IMR-90 (cell line): Measurements from ENCODE around the gene FRMD1. TPM values are rescaled to one million over a fixed set of nuclear protein-coding genes. Genes with fewer than 3 reads are reported as not detected.

Experiments used
- ATAC-seq: fragments of 200-7000 bp; cut with Tn5 transposase; 2 replicates; pipeline ENCODE4 v1.9.1; 2020; ENCODE audit warnings: low read depth, mild to moderate bottlenecking, moderate library complexity
- BruUV-seq: library from RNA; stranded (reverse); fragments of 400-500 nt; replicated peaks from 2 replicates; lab custom pipeline; 2021; lab: Mats Ljungman, UMichigan
- CTCF ChIA-PET: fragments of 300-600 bp; formaldehyde crosslinking; extraction: SDS; loops from one replicate; lab custom pipeline; 2021; ENCODE audit warnings: antibody characterized with exemption; lab: Yijun Ruan, JAX
- POLR2A ChIA-PET: fragments of 300-600 bp; sonication (Branson Sonifier 250); formaldehyde crosslinking; loops from one replicate; lab custom pipeline; 2022; ENCODE audit warnings: antibody characterized with exemption; ENCODE audit not compliant: unreplicated experiment; lab: Charles Lee
- DNase-seq: peaks from one replicate; pipeline ENCODE4 v3.0.0; 2013
- H2AFZ ChIP-seq: replicated peaks from 2 replicates; pipeline ENCODE3; 2013; ENCODE audit warnings: low read length, mild to moderate bottlenecking; ENCODE audit not compliant: poor library complexity
- H2AK5ac ChIP-seq: 2 replicates; pipeline ENCODE4 v1.6.1; 2013; ENCODE audit warnings: low read depth, low read length, inconsistent platforms
- H2AK9ac ChIP-seq: replicated peaks from 2 replicates; pipeline ENCODE3; 2013; ENCODE audit warnings: mild to moderate bottlenecking, low read depth, low read length, moderate library complexity; ENCODE audit not compliant: poor library complexity
- H2BK120ac ChIP-seq: 2 replicates; pipeline ENCODE4 v1.6.1; 2013; ENCODE audit warnings: low read depth, low read length, inconsistent platforms
- H2BK15ac ChIP-seq: 3 replicates; pipeline ENCODE4 v1.6.1; 2013; ENCODE audit warnings: low read depth, low read length, inconsistent platforms
- H2BK20ac ChIP-seq: 2 replicates; pipeline ENCODE4 v1.6.1; 2013; ENCODE audit warnings: low read depth, mild to moderate bottlenecking, inconsistent platforms, low read length, moderate library complexity
- H2BK5ac ChIP-seq: 2 replicates; pipeline ENCODE4 v1.6.1; 2013; ENCODE audit warnings: mild to moderate bottlenecking, low read depth, low read length, inconsistent platforms; ENCODE audit not compliant: poor library complexity, severe bottlenecking
- H3K14ac ChIP-seq: replicated peaks from 2 replicates; pipeline ENCODE4 v1.6.1; 2013; ENCODE audit warnings: low read depth, low read length, inconsistent platforms
- H3K18ac ChIP-seq: 2 replicates; pipeline ENCODE4 v1.6.1; 2013; ENCODE audit warnings: low read depth, low read length, control low read depth
- H3K23ac ChIP-seq: 2 replicates; pipeline ENCODE4 v1.6.1; 2013; ENCODE audit warnings: low read depth, low read length, inconsistent platforms
- H3K27ac ChIP-seq: 2 replicates; pipeline ENCODE4 v1.5.1; 2013; ENCODE audit warnings: mild to moderate bottlenecking, control low read depth, low read length; ENCODE audit not compliant: insufficient read depth
- H3K27me3 ChIP-seq: 2 replicates; pipeline ENCODE4 v1.6.1; 2013; ENCODE audit warnings: low read length; ENCODE audit not compliant: control insufficient read depth, insufficient read depth
- H3K36me3 ChIP-seq: 2 replicates; pipeline ENCODE4 v1.6.1; 2013; ENCODE audit warnings: low read length, mixed read lengths; ENCODE audit not compliant: control insufficient read depth, insufficient read depth
- H3K4ac ChIP-seq: 2 replicates; pipeline ENCODE4 v1.6.1; 2013; ENCODE audit warnings: low read depth, low read length, inconsistent platforms
- H3K4me1 ChIP-seq: 2 replicates; pipeline ENCODE4 v1.6.1; 2013; ENCODE audit warnings: low read length, mixed read lengths; ENCODE audit not compliant: control insufficient read depth, insufficient read depth
- H3K4me2 ChIP-seq: 2 replicates; pipeline ENCODE4 v1.6.1; 2013; ENCODE audit warnings: low read depth, mild to moderate bottlenecking, control low read depth, low read length, moderate library complexity
- H3K4me3 ChIP-seq: 2 replicates; pipeline ENCODE4 v1.5.1; 2013; ENCODE audit warnings: low read depth, mild to moderate bottlenecking, control low read depth, low read length, moderate library complexity; ENCODE audit not compliant: insufficient read depth
- H3K56ac ChIP-seq: 2 replicates; pipeline ENCODE4 v1.6.1; 2013; ENCODE audit warnings: low read length, inconsistent platforms; ENCODE audit not compliant: insufficient read depth; ENCODE audit errors: extremely low read depth
- H3K79me1 ChIP-seq, 2 experiments: 2 replicates each; pipeline ENCODE4 v1.6.1; 2013; ENCODE audit warnings: low read length in 2 of 2, inconsistent platforms in 1 of 2, low read depth in 1 of 2
- H3K9ac ChIP-seq: 2 replicates; pipeline ENCODE4 v1.6.1; 2013; ENCODE audit warnings: low read depth, low read length, control low read depth
- H3K9me1 ChIP-seq: 2 replicates; pipeline ENCODE4 v1.6.1; 2013; ENCODE audit warnings: low read length, inconsistent platforms; ENCODE audit not compliant: insufficient read depth
- H3K9me3 ChIP-seq: 2 replicates; pipeline ENCODE4 v1.6.1; 2013; ENCODE audit warnings: low read length; ENCODE audit not compliant: control insufficient read depth, insufficient read depth
- H4K20me1 ChIP-seq: 2 replicates; pipeline ENCODE4 v1.6.1; 2013; ENCODE audit warnings: low read length, inconsistent platforms; ENCODE audit not compliant: insufficient read depth
- H4K5ac ChIP-seq: 2 replicates; pipeline ENCODE4 v1.6.1; 2013; ENCODE audit warnings: mild to moderate bottlenecking, low read depth, low read length, control low read depth
- H4K8ac ChIP-seq, 2 experiments: 2 replicates each; pipeline ENCODE4 v1.6.1; 2013; ENCODE audit warnings: low read depth in 2 of 2, low read length in 2 of 2, control low read depth in 1 of 2, inconsistent platforms in 1 of 2
- H4K91ac ChIP-seq: 2 replicates; pipeline ENCODE4 v1.6.1; 2013; ENCODE audit warnings: low read depth, low read length, inconsistent platforms; ENCODE audit not compliant: insufficient read depth
- CHD1 ChIP-seq: IDR thresholded peaks from 2 replicates; pipeline ENCODE4 v1.6.1; 2012; ENCODE audit warnings: low read depth, low read length, improper control_type of control experiment
- CTCF ChIP-seq: conservative IDR thresholded peaks from 2 replicates; pipeline ENCODE4 v1.5.1; 2012; ENCODE audit warnings: mild to moderate bottlenecking, low read depth, low read length, improper control_type of control experiment
- ELK1 ChIP-seq: fragments of 150-350 bp; IDR thresholded peaks from 2 replicates; pipeline ENCODE4 v1.6.1; 2016; ENCODE audit warnings: low read depth, mild to moderate bottlenecking, low read length, moderate library complexity, borderline replicate concordance
- FOS ChIP-seq: fragments of 150-350 bp; IDR thresholded peaks from 2 replicates; pipeline ENCODE4 v1.6.1; 2016; ENCODE audit warnings: low read depth, low read length
- MAFK ChIP-seq: IDR thresholded peaks from 2 replicates; pipeline ENCODE4 v1.6.1; 2012; ENCODE audit warnings: low read depth, low read length, improper control_type of control experiment
- MXI1 ChIP-seq: IDR thresholded peaks from 2 replicates; pipeline ENCODE4 v1.6.1; 2012; ENCODE audit warnings: low read depth, mild to moderate bottlenecking, low read length, moderate library complexity, borderline replicate concordance
- NFE2L2 ChIP-seq: fragments of 150-350 bp; IDR thresholded peaks from 2 replicates; pipeline ENCODE4 v1.6.1; 2016; ENCODE audit warnings: low read depth, mild to moderate bottlenecking, low read length
- POLR2A ChIP-seq: IDR thresholded peaks from 2 replicates; pipeline ENCODE4 v1.6.1; 2012; ENCODE audit warnings: mild to moderate bottlenecking, low read depth, low read length
- RAD21 ChIP-seq: IDR thresholded peaks from 2 replicates; pipeline ENCODE4 v1.6.1; 2012; ENCODE audit warnings: low read length, improper control_type of control experiment
- RCOR1 ChIP-seq: IDR thresholded peaks from 2 replicates; pipeline ENCODE4 v1.6.1; 2012; ENCODE audit warnings: mild to moderate bottlenecking, low read length, improper control_type of control experiment; ENCODE audit not compliant: insufficient replicate concordance
- RFX5 ChIP-seq: IDR thresholded peaks from 2 replicates; pipeline ENCODE4 v1.8.0; 2012; ENCODE audit warnings: low read depth, mild to moderate bottlenecking, low read length, moderate library complexity
- USF2 ChIP-seq: fragments of 150-350 bp; IDR thresholded peaks from 2 replicates; pipeline ENCODE4 v1.6.1; 2017; ENCODE audit warnings: mild to moderate bottlenecking, antibody characterized with exemption, low read length, low read depth
- WGBS, 2 experiments: methylation state at CpG; one replicate each; pipeline versions ENCODE4 v1.1.5 to v1.1.7; 2013; ENCODE audit warnings: missing lambda C conversion rate in 2 of 2; ENCODE audit not compliant: insufficient read length in 1 of 2; ENCODE audit errors: extremely low coverage in 2 of 2; 5-methylcytosine and 5-hydroxymethylcytosine counted together
- dilution Hi-C: fragments of 300-500 bp; cut with HindIII; formaldehyde crosslinking; loops from one replicate; pipeline ENCODE4 v1.14.3; 2018; ENCODE audit warnings: low sequenced_read_pairs; ENCODE audit not compliant: unreplicated experiment
- in situ Hi-C: fragments of 300-500 bp; cut with MboI; formaldehyde crosslinking; loops from 3 replicates; pipeline ENCODE4 v1.14.3; 2019; ENCODE audit warnings: low sequenced_read_pairs, inconsistent platforms, mixed read lengths
- intact Hi-C: fragments of 100-400 bp; cut with micrococcal nuclease; formaldehyde crosslinking; loops from 2 replicates; pipeline ENCODE4 v1.10.0; 2022
- polyA plus RNA-seq, 3 experiments: library from polyadenylated mRNA; depleted of rRNA; stranded (reverse); fragments of >200 nt; gene quantifications; 2 replicates each; pipeline ENCODE4 v1.2.3, GENCODE V29; 2012; ENCODE audit warnings: low replicate concordance in 1 of 3
- total RNA-seq: library from RNA; depleted of rRNA; stranded (reverse); fragments of >200 nt; gene quantifications from 2 replicates; pipeline ENCODE4 v1.2.3, GENCODE V29; 2012

The FRMD1 gene
- total and polyA plus RNA-seq, 2 of the 4 experiments (the other 2 are of a cell fraction), result not detected

- H4K20me1 ChIP-seq, result no peaks in the 10 kb centered on the region
- dilution Hi-C loops, result no loop called here
- ChIA-PET POLR2A (no interaction called here), CTCF (interaction anchor here (1.2 kb wide), 1 partner anchor 60 kb away, joined by 5 read pairs; no protein-coding TSS in a partner anchor)
- no peaks in the 10 kb centered on the region for H3K36me3 ChIP-seq
- no peak overlapping the region for H4K8ac ChIP-seq
- no peak overlapping the region for H2AK9ac ChIP-seq
- in situ Hi-C loops, result no loop called here
- H3K9ac ChIP-seq, result no peak overlapping the region
- H2BK20ac ChIP-seq, result no peak overlapping the region
- H3K4me2 ChIP-seq, result no peak overlapping the region
- H3K4ac ChIP-seq, result no peak overlapping the region
- H4K5ac ChIP-seq, result no peak overlapping the region
- WGBS, 2 experiments, result 49% methylated on average over 4 of the region's 15 CpGs; no CpG with 5 or more reads in 1 of the 2 experiments
- intact Hi-C loops, result no loop called here
- H3K4me1 ChIP-seq, result no peaks in the 10 kb centered on the region
- no peak overlapping the region for H3K27ac ChIP-seq
- no peak overlapping the region for H3K18ac ChIP-seq
- no peak overlapping the region for H2AFZ ChIP-seq
- H4K91ac ChIP-seq, result no peak overlapping the region
- DNase-seq (no peak), ATAC-seq (no peak)
- H2BK120ac ChIP-seq, result no peak overlapping the region
- H3K14ac ChIP-seq, result no peak overlapping the region
- no peak overlapping the region for H3K4me3 ChIP-seq
- H3K56ac ChIP-seq, result no peak overlapping the region
- no peak overlapping the region for H2BK5ac ChIP-seq
- no peaks in the 10 kb centered on the region for H3K79me1 ChIP-seq
- TF ChIP-seq RAD21, result no peak
- no peak for TF ChIP-seq ELK1
- no peak for TF ChIP-seq CHD1
- no peak for TF ChIP-seq RCOR1
- TF ChIP-seq CTCF, result no peak
- TF ChIP-seq MXI1, result no peak
- no peak for TF ChIP-seq RFX5
- no peak for TF ChIP-seq MAFK
- no peak for TF ChIP-seq POLR2A
- TF ChIP-seq USF2, result no peak
- TF ChIP-seq FOS, result no peak
- no peak for TF ChIP-seq NFE2L2
- H3K23ac ChIP-seq, result no peak overlapping the region
- peaks cover 8% of the 10 kb centered on the region for H3K27me3 ChIP-seq
- no peak overlapping the region for H2AK5ac ChIP-seq
- no peak overlapping the region for H2BK15ac ChIP-seq
- no TSS peak for BruUV-seq
- peaks cover 4% of the 10 kb centered on the region; the same call in 1 of the 2 replicates for H3K9me3 ChIP-seq
- no peaks in the 10 kb centered on the region for H3K9me1 ChIP-seq
These were observed 41.6 kb upstream of the FRMD1 start for GRCh38 chr6:168120390-168121302.
